ENCODE results near the gene TMEM167A.
A peak's percentile ranks its signal among the peaks of the same experiment; 100 is the strongest.
"Not testable (repeated sequence)": the region's sequence is repeated elsewhere in the genome, so short reads cannot be mapped to it uniquely, and the experiment has no call there.

TMEM167A gene

DNA sequence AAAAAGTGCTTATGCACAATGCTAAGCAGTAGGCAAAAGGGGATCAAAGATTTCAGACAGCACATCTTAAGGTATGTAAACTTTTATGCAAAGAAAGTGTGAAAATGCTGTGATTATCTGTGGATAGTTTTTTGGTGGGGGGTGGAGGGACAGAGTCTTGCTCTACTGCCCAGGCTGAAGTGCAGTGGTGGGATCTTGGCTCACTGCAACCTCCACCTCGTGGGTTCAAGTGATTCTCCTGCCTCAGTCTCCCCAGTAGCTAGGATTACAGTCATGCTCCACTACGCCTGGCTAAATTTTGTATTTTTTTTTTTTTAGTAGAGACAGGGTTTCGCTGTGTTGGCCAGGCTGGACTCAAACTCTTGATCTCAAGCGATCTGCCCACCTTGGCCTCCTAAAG, 9.8 kb downstream of the TMEM167A start:
- H3K27ac Mint-ChIP-seq, H3K4me3 Mint-ChIP-seq, H3K9me3 Mint-ChIP-seq, H3K27me3 Mint-ChIP-seq: not testable (repeated sequence)
- peaks cover 59% of the 10 kb centered on the region for H3K4me1 Mint-ChIP-seq (ENCODE audit: low read depth)
- H3K36me3 Mint-ChIP-seq (ENCODE audit: low read depth), result peaks cover 55% of the 10 kb centered on the region

GRCh38 chr5:83066548-83067110, 10.6 kb downstream of the TMEM167A start:
- H3K4me1 Mint-ChIP-seq (ENCODE audit: low read depth), result peaks cover 56% of the 10 kb centered on the region
- no peak overlapping the region for H3K4me3 Mint-ChIP-seq
- H3K27me3 Mint-ChIP-seq, result no peaks in the 10 kb centered on the region
- H3K27ac Mint-ChIP-seq, result no peak overlapping the region
- peaks cover 55% of the 10 kb centered on the region for H3K36me3 Mint-ChIP-seq (ENCODE audit: low read depth)
- no peaks in the 10 kb centered on the region for H3K9me3 Mint-ChIP-seq

DNA sequence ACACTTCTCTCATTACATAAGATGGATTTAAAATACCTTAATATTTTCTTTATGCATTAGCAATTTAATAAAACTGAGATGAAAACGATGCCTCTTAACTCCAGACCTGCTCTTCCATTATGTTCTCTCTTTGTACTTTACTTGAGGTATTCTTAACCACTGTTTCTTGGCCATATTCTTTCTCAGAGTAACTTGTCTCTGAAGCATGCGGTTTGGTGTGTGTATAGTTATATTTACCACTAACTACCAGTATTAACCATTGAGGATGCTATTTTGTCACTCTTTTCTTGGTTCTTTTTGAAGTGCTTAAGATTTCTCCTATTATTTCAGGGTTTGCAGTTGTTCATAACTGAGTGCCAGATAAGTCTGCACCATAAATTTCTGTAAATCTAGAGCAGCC, 17.9 kb downstream of the TMEM167A start:
- no peak overlapping the region for H3K4me3 Mint-ChIP-seq
- peaks cover 21% of the 10 kb centered on the region for H3K4me1 Mint-ChIP-seq (ENCODE audit: low read depth)
- no peaks in the 10 kb centered on the region for H3K27me3 Mint-ChIP-seq
- H3K36me3 Mint-ChIP-seq (ENCODE audit: low read depth), result peaks cover 80% of the 10 kb centered on the region
- H3K9me3 Mint-ChIP-seq, result no peaks in the 10 kb centered on the region
- H3K27ac Mint-ChIP-seq, result no peak overlapping the region

DNA sequence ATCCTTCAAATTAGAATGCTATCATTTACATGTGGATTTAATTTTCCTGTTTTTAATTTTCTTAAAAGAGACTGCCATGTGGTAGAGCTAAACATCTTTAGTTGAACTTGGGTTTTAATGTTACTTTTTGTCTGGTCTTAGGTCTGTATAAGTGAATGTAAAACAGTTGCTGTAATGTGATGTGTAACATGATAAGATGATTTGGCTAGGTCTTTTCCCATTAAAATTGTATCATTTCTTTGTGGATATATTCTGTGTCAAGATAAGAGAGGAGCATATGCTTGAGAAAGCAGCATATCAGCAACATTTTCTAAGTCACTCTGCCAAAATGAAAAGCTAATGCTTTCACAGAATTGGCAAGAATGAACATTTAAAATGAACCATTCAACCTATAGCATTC, 18.5 kb downstream of the TMEM167A start:
- Mint-ChIP-seq H3K27ac (no peak overlapping the region), H3K36me3 (ENCODE audit: low read depth) (peaks cover 83% of the 10 kb centered on the region), H3K4me1 (ENCODE audit: low read depth) (peaks cover 21% of the 10 kb centered on the region), H3K4me3 (no peak overlapping the region), H3K27me3 (no peaks in the 10 kb centered on the region), H3K9me3 (no peaks in the 10 kb centered on the region)

GRCh38 chr5:83055166-83055565, 22.0 kb downstream of the TMEM167A start:
- no peak overlapping the region for H3K27ac Mint-ChIP-seq
- H3K4me1 Mint-ChIP-seq (ENCODE audit: low read depth), result peaks cover 10% of the 10 kb centered on the region
- peaks cover 86% of the 10 kb centered on the region for H3K36me3 Mint-ChIP-seq (ENCODE audit: low read depth)
- no peak overlapping the region for H3K4me3 Mint-ChIP-seq
- H3K9me3 Mint-ChIP-seq, result no peaks in the 10 kb centered on the region
- no peaks in the 10 kb centered on the region for H3K27me3 Mint-ChIP-seq

GRCh38 chr5:83050723-83051340, 26.4 kb downstream of the TMEM167A start:
- H3K27me3 Mint-ChIP-seq, result no peaks in the 10 kb centered on the region
- no peak overlapping the region for H3K4me3 Mint-ChIP-seq

GRCh38 chr5:83049370-83049885, 27.8 kb downstream of the TMEM167A start:
- no peaks in the 10 kb centered on the region for H3K9me3 Mint-ChIP-seq
- peaks cover 45% of the 10 kb centered on the region for H3K36me3 Mint-ChIP-seq (ENCODE audit: low read depth)
- no peaks in the 10 kb centered on the region for H3K27me3 Mint-ChIP-seq
- no peak overlapping the region for H3K27ac Mint-ChIP-seq
- H3K4me1 Mint-ChIP-seq (ENCODE audit: low read depth), result no peaks in the 10 kb centered on the region
- no peak overlapping the region for H3K4me3 Mint-ChIP-seq

More at GRCh38 chr5:83050723-83051340, 26.4 kb downstream of the TMEM167A start:
- H3K9me3 Mint-ChIP-seq, result no peaks in the 10 kb centered on the region
- H3K4me1 Mint-ChIP-seq (ENCODE audit: low read depth), result no peaks in the 10 kb centered on the region
- no peak overlapping the region for H3K27ac Mint-ChIP-seq
- peaks cover 57% of the 10 kb centered on the region for H3K36me3 Mint-ChIP-seq (ENCODE audit: low read depth)

- Mint-ChIP-seq H3K4me1 (ENCODE audit: low read depth) (no peaks in the 10 kb centered on the region), H3K27ac (no peak overlapping the region), H3K27me3 (no peaks in the 10 kb centered on the region), H3K4me3 (no peak overlapping the region), H3K9me3 (no peaks in the 10 kb centered on the region), H3K36me3 (ENCODE audit: low read depth) (peaks cover 39% of the 10 kb centered on the region)
Measured at GRCh38 chr5:83048811-83049210, 28.4 kb downstream of the TMEM167A start.

DNA sequence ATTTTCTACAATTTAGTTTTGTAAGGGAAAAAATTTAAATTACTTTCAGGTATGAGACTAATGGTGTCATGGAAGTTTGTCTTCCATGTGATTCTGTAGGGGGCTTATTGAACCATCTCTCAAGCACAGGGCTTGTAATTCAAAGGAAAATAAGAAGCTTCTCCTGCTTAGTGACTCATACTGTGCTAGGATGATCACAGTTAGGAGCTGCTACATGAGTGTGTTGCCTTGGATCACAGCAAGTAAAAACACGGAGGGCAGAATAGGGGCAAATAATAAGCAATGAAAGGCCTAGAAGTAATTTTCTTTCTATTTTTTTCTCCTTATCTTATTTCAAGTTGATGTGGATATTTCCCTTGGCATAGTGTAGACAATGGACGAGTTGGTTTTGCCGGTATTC, 28.9 kb downstream of the TMEM167A start:
- Mint-ChIP-seq H3K9me3 (no peaks in the 10 kb centered on the region), H3K4me3 (no peak overlapping the region), H3K36me3 (ENCODE audit: low read depth) (peaks cover 35% of the 10 kb centered on the region), H3K27me3 (no peaks in the 10 kb centered on the region), H3K4me1 (ENCODE audit: low read depth) (no peaks in the 10 kb centered on the region), H3K27ac (no peak overlapping the region)

DNA sequence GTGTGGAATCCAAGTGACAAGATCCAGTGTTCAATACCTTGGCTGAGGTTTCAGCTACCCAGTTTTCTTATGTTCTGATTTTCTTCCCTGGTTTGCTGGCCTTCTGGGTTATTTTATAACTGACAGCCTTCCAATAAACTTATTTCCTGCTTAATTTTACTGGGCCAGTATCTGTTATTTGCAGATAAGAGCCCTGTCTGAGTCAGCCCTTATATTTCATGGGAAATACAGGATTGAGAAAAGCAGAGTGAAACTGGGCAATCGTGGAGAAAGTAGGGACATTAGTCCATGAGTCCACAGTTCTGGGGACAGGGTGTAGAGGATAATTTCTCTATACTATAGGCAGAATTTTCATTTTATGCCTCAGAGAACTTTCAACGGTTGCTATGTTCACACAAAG, 32.3 kb downstream of the TMEM167A start:
- H3K36me3 Mint-ChIP-seq (ENCODE audit: low read depth), result peaks cover 7% of the 10 kb centered on the region
- no peak overlapping the region for H3K4me3 Mint-ChIP-seq
- H3K27me3 Mint-ChIP-seq, result no peaks in the 10 kb centered on the region
- H3K4me1 Mint-ChIP-seq (ENCODE audit: low read depth), result no peaks in the 10 kb centered on the region
- H3K9me3 Mint-ChIP-seq, result no peaks in the 10 kb centered on the region
- H3K27ac Mint-ChIP-seq, result no peak overlapping the region

GRCh38 chr5:83042507-83042906, 34.7 kb downstream of the TMEM167A start:
- Mint-ChIP-seq H3K9me3 (no peaks in the 10 kb centered on the region), H3K36me3 (ENCODE audit: low read depth) (no peaks in the 10 kb centered on the region), H3K4me1 (ENCODE audit: low read depth) (peaks cover 4% of the 10 kb centered on the region), H3K27ac (no peak overlapping the region), H3K4me3 (no peak overlapping the region), H3K27me3 (no peaks in the 10 kb centered on the region)

DNA sequence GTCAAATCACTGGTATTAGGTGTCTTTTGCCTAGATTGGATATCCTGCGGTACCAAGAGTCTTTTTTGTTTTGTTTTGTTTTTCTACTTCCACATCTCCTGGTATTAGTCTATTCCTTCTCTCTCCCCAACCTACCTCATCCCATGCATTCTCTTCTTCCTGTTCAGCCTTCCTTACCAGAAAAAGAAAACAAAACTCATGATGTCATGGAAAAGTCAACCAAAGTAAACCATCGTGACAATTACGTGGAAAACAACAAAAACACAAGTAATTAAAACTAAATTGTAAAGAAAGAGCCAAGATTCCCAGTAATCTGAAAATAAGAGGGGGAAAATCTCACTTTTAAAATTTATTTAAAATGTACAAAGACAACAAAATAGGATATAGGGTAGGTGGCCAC, 38.3 kb downstream of the TMEM167A start:
- H3K27me3 Mint-ChIP-seq, result no peaks in the 10 kb centered on the region
- peaks cover 10% of the 10 kb centered on the region for H3K4me1 Mint-ChIP-seq (ENCODE audit: low read depth)
- no peaks in the 10 kb centered on the region for H3K36me3 Mint-ChIP-seq (ENCODE audit: low read depth)
- no peak overlapping the region for H3K4me3 Mint-ChIP-seq
- H3K9me3 Mint-ChIP-seq, result no peaks in the 10 kb centered on the region
- H3K27ac Mint-ChIP-seq, result no peak overlapping the region

- peaks cover 10% of the 10 kb centered on the region for H3K4me1 Mint-ChIP-seq (ENCODE audit: low read depth)
- H3K36me3 Mint-ChIP-seq (ENCODE audit: low read depth), result no peaks in the 10 kb centered on the region
- no peaks in the 10 kb centered on the region for H3K9me3 Mint-ChIP-seq
- H3K4me3 Mint-ChIP-seq, result no peak overlapping the region
- peak overlapping the region; percentile 55 for H3K27ac Mint-ChIP-seq
- H3K27me3 Mint-ChIP-seq, result peaks cover 2% of the 10 kb centered on the region
Measured at GRCh38 chr5:83036991-83037575, 40.1 kb downstream of the TMEM167A start.

- Mint-ChIP-seq H3K27me3 (peaks cover 4% of the 10 kb centered on the region), H3K27ac (no peak overlapping the region), H3K4me3 (no peak overlapping the region), H3K36me3 (ENCODE audit: low read depth) (no peaks in the 10 kb centered on the region), H3K4me1 (ENCODE audit: low read depth) (peaks cover 10% of the 10 kb centered on the region), H3K9me3 (no peaks in the 10 kb centered on the region)
Measured at GRCh38 chr5:83035373-83036100, 41.7 kb downstream of the TMEM167A start.

DNA sequence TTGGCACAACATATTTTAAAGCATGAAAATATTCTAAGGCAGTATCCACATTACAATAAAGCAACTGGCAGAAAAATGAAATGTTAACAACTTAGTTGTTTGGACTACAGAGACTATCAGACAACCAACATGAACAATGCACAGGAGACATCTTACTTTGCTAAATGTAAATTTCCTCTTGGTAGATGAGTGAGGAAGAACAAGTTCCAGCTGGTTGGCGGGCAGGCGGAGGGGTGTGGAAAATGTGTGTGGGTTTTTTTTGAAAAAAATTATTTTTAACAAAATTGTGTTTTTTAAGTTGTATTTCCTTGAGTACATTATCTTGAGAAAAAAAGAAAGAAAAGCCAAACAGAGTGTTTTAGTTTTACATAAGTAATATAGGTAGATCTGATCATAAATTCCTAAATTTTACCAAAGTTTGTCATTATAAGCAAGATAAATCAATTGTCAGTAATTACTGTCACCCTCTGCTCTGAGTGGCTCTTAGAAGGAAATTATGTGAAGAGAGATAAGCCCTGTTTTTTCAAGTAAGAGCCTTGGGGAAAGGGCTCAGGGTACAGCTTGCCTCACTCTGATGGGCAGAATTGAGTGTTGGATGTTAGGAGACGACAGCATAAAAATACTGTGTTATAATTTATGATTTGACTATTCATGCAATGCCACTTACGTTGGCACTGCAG, 42.5 kb downstream of the TMEM167A start:
- no peaks in the 10 kb centered on the region for H3K36me3 Mint-ChIP-seq (ENCODE audit: low read depth)
- peaks cover 4% of the 10 kb centered on the region for H3K27me3 Mint-ChIP-seq
- peaks cover 10% of the 10 kb centered on the region for H3K4me1 Mint-ChIP-seq (ENCODE audit: low read depth)
- no peak overlapping the region for H3K4me3 Mint-ChIP-seq
- no peaks in the 10 kb centered on the region for H3K9me3 Mint-ChIP-seq
- no peak overlapping the region for H3K27ac Mint-ChIP-seq

Data from stimulated activated naive CD8-positive, alpha-beta T cell treated with anti-CD3 and anti-CD28 coated beads, Interleukin-15, Interleukin-2, amounts not matched to agents 100 ng/mL and 50 ng/mL, for 24 hours (primary cell).